ENCODE data around the gene GLI1.

GRCh38 chr12:57488402-57489156 lies 29.0 kb downstream of the GLI1 start:
- TF ChIP-seq CTCF (IDR thresholded peaks at IDR 0.05; ENCODE audit: low read length) (no peak), EZH2 (IDR thresholded peaks at IDR 0.05; ENCODE audit: borderline replicate concordance, low read length) (no peak)
